Lung (tissue), 12 donors: ENCODE measurements around the gene NPHS1. TPM values are rescaled to one million over a fixed set of nuclear protein-coding genes. Genes with fewer than 3 reads are reported as not detected.

Experiments
- ATAC-seq: fragments of 200-7000 bp; cut with Tn5 transposase; one replicate; pipeline ENCODE4 v1.9.1; 2020; ENCODE audit warnings: moderate number of reproducible peaks; ENCODE audit not compliant: insufficient read depth, low FRiP score
- DNase-seq, 3 donors: peaks; one replicate each; pipeline ENCODE4 v3.0.0-alpha.2; 2013 to 2017
- H3K27ac ChIP-seq, 2 donors: one replicate each; pipeline ENCODE4 v1.5.1; 2013; ENCODE audit warnings: mild to moderate bottlenecking in 2 of 2, moderate library complexity in 2 of 2, control low read depth in 1 of 2, inconsistent platforms in 1 of 2, low read depth in 1 of 2, low read length in 1 of 2
- H3K27me3 ChIP-seq, 3 donors: one replicate each; pipeline ENCODE4 v1.5.1; 2013; ENCODE audit warnings: low read length in 2 of 3; ENCODE audit not compliant: control insufficient read depth in 3 of 3, insufficient read depth in 3 of 3
- H3K36me3 ChIP-seq, 4 donors: one replicate each; pipeline ENCODE4 v1.5.1; 2013; ENCODE audit warnings: low read length in 4 of 4, mild to moderate bottlenecking in 1 of 4, moderate library complexity in 1 of 4; ENCODE audit not compliant: control insufficient read depth in 4 of 4, insufficient read depth in 4 of 4
- H3K4me1 ChIP-seq, 5 donors: one replicate each; pipeline ENCODE4 v1.5.1; 2013; ENCODE audit warnings: low read length in 5 of 5, mild to moderate bottlenecking in 2 of 5, moderate library complexity in 1 of 5; ENCODE audit not compliant: control insufficient read depth in 5 of 5, insufficient read depth in 5 of 5
- H3K4me3 ChIP-seq: one replicate; pipeline ENCODE4 v1.5.1; 2013; ENCODE audit warnings: mild to moderate bottlenecking, control low read depth, moderate library complexity
- H3K9ac ChIP-seq, 2 donors: one replicate each; pipeline ENCODE4 v1.5.1; 2013; ENCODE audit warnings: low read length in 2 of 2, control low read depth in 1 of 2; ENCODE audit not compliant: insufficient read depth in 1 of 2
- H3K9me3 ChIP-seq, 4 donors: one replicate each; pipeline ENCODE4 v1.5.1; 2013; ENCODE audit warnings: low read length in 3 of 4, mild to moderate bottlenecking in 1 of 4, moderate library complexity in 1 of 4; ENCODE audit not compliant: control insufficient read depth in 4 of 4, insufficient read depth in 3 of 4
- CTCF ChIP-seq: IDR thresholded peaks from 2 replicates; pipeline ENCODE4 v1.5.1; 2012; ENCODE audit warnings: mild to moderate bottlenecking; ENCODE audit errors: control extremely low read depth, extremely low read depth
- WGBS, 2 donors: extraction: QIAGEN DNeasy Blood & Tissue Kit; methylation state at CpG; one replicate each; pipeline ENCODE4 v1.1.7; 2013; 5-methylcytosine and 5-hydroxymethylcytosine counted together
- polyA plus RNA-seq, 2 donors: library from polyadenylated mRNA; stranded (reverse); fragments of 200-250 nt; gene quantifications; one replicate each; pipeline ENCODE4 v1.2.1, GENCODE V29; 2013
- total RNA-seq, 2 donors: library from RNA; depleted of rRNA in 1 of 2; stranded (reverse); fragments of >200 nt in 1 of 2; gene quantifications; one replicate each; pipeline ENCODE4 v1.2.1, GENCODE V29; 2014 to 2021
- donor health status: control.
- donor health status: control.
- donor health status: Bipolar disorder and iron deficiency.
- donor health status: healthy.
- donor health status: DM: yes; HTN: yes; CAD: no.

NPHS1 gene
- total and polyA plus RNA-seq, 4 donors = 0.02 to 0.23 TPM; not detected in 2

- peaks cover 0 to 13% (median 8%) of the 10 kb centered on the region in 5 donors for H3K4me1 ChIP-seq
- DNase-seq = no peak
- no peak for TF ChIP-seq CTCF
- ATAC-seq = no peak
- peaks cover 10 to 46% (median 44%) of the 10 kb centered on the region in 3 donors for H3K27me3 ChIP-seq
- H3K9ac ChIP-seq = no peak overlapping the region
- peaks cover 0 to 4% (median 0%) of the 10 kb centered on the region in 4 donors for H3K9me3 ChIP-seq
- H3K27ac ChIP-seq = no peak overlapping the region
- 82 to 86% methylated on average over 6 of the region's 6 CpGs for WGBS, 2 donors
- H3K4me3 ChIP-seq = no peak overlapping the region
- no peaks in the 10 kb centered on the region for H3K36me3 ChIP-seq
Measured at GRCh38 chr19:35858311-35858710, 6.0 kb upstream of the NPHS1 start.

GRCh38 chr19:35856546-35857149 lies 4.3 kb upstream of the NPHS1 start, which contains the start of gene KIRREL2:
TSS of gene KIRREL2 (plus strand) at chr19:35856911. CDS start at chr19:35857120, 209 bp downstream.
- H3K4me1 ChIP-seq = peaks cover 0 to 13% (median 8%) of the 10 kb centered on the region in 5 donors
- peak within 1 kb of the TSS; percentile 16 for H3K4me3 ChIP-seq
- peak in 1 of 3 donors; percentile 15 for DNase-seq
- TF ChIP-seq CTCF = no peak
- no peak for ATAC-seq
- no peak within 1 kb of the TSS for H3K27ac ChIP-seq
- peaks cover 0 to 4% (median 0%) of the 10 kb centered on the region in 4 donors for H3K9me3 ChIP-seq
- 1% methylated on average over 42 of the region's 42 CpGs for WGBS, 2 donors
- H3K27me3 ChIP-seq = peaks cover 5 to 46% (median 45%) of the 10 kb centered on the region in 3 donors
- no peak within 1 kb of the TSS for H3K9ac ChIP-seq
- no peaks in the 10 kb centered on the region for H3K36me3 ChIP-seq

- H3K27ac ChIP-seq = no peak overlapping the region
- peaks cover 6 to 26% (median 23%) of the 10 kb centered on the region in 3 donors for H3K27me3 ChIP-seq
- no peak overlapping the region for H3K4me3 ChIP-seq
- no peak overlapping the region for H3K9ac ChIP-seq
- no peak for DNase-seq
- no peaks in the 10 kb centered on the region for H3K36me3 ChIP-seq
- no peak for TF ChIP-seq CTCF
- 72 to 79% methylated on average over 8 of the region's 8 CpGs for WGBS, 2 donors
- ATAC-seq = no peak
- H3K4me1 ChIP-seq = peaks cover 0 to 12% (median 8%) of the 10 kb centered on the region in 5 donors
- H3K9me3 ChIP-seq = no peaks in the 10 kb centered on the region
Measured at GRCh38 chr19:35853038-35853756, 893 bp upstream of the NPHS1 start.
